Mesothelial cell of epicardium (in vitro differentiated cells): ENCODE data around the gene RGMA. TPM values are rescaled to one million over a fixed set of nuclear protein-coding genes. Genes with fewer than 3 reads are reported as not detected.
A peak's percentile ranks its signal among the peaks of the same experiment; 100 is the strongest.

ENCODE experiments used
- DNase-seq, 2 experiments: peaks; one replicate each; pipeline ENCODE4 v3.0.0; 2021; ENCODE audit warnings: low spot score in 2 of 2; ENCODE audit not compliant: unreplicated experiment in 2 of 2
- H3K27ac Mint-ChIP-seq: 2 replicates; pipeline ENCODE4 v1.8.0; 2021; ENCODE audit warnings: mixed read lengths
- H3K27me3 Mint-ChIP-seq: 2 replicates; pipeline ENCODE4 v1.8.0; 2021; ENCODE audit warnings: low read depth, mixed read lengths
- H3K36me3 Mint-ChIP-seq: 2 replicates; pipeline ENCODE4 v1.8.0; 2021; ENCODE audit warnings: mixed read lengths
- H3K4me1 Mint-ChIP-seq: 2 replicates; pipeline ENCODE4 v1.8.0; 2021; ENCODE audit warnings: mixed read lengths
- H3K4me3 Mint-ChIP-seq: 2 replicates; pipeline ENCODE4 v1.8.0; 2021; ENCODE audit warnings: mild to moderate bottlenecking, moderate library complexity, mixed read lengths
- H3K9me3 Mint-ChIP-seq: 2 replicates; pipeline ENCODE4 v1.8.0; 2021; ENCODE audit warnings: mixed read lengths
- CTCF ChIP-seq: fragments of 200-600 bp; sonication (generic); IDR thresholded peaks from one replicate; pipeline ENCODE4 v1.5.0; 2021; ENCODE audit warnings: antibody characterized with exemption; ENCODE audit not compliant: unreplicated experiment
- total RNA-seq: library from RNA; stranded (reverse); gene quantifications from 3 replicates; pipeline ENCODE4 v1.2.1, GENCODE V29; 2021

RGMA gene
- total RNA-seq, 1 donor from 2014 or later, result 26.1 TPM

DNA sequence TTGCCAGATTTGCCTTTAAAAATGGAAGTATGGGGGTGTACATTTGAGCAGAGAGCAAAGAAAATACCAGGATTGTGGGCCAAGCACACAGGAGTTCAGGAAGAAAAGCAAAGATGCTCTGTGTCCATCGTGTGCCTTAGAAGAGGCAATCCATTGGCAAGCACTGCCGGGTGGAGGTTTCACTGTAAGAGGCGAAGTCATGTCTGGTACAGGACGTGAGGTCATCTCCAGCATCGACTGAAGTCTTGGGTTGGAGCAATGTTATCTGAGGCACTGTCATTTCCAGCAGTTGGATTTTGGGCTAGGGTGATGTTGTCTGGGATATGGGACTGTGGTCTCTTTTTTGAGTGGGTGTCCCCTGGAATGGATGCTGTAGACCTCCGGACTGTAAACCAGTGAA, 4.8 kb upstream of the RGMA start:
- H3K4me3 Mint-ChIP-seq, result no peak overlapping the region
- DNase-seq, result no peak
- no peaks in the 10 kb centered on the region for H3K9me3 Mint-ChIP-seq
- H3K36me3 Mint-ChIP-seq, result no peaks in the 10 kb centered on the region
- peaks cover 9% of the 10 kb centered on the region for H3K4me1 Mint-ChIP-seq
- H3K27me3 Mint-ChIP-seq, result no peaks in the 10 kb centered on the region
- H3K27ac Mint-ChIP-seq, result no peak overlapping the region
- TF ChIP-seq CTCF, result no peak

- no peak for DNase-seq
- H3K4me1 Mint-ChIP-seq, result peaks cover 16% of the 10 kb centered on the region
- no peak overlapping the region for H3K4me3 Mint-ChIP-seq
- H3K36me3 Mint-ChIP-seq, result no peaks in the 10 kb centered on the region
- peaks cover 20% of the 10 kb centered on the region for H3K27me3 Mint-ChIP-seq
- no peak for TF ChIP-seq CTCF
- H3K27ac Mint-ChIP-seq, result no peak overlapping the region
- H3K9me3 Mint-ChIP-seq, result no peaks in the 10 kb centered on the region
Measured at GRCh38 chr15:93091465-93091864, 2.5 kb upstream of the RGMA start.

DNA sequence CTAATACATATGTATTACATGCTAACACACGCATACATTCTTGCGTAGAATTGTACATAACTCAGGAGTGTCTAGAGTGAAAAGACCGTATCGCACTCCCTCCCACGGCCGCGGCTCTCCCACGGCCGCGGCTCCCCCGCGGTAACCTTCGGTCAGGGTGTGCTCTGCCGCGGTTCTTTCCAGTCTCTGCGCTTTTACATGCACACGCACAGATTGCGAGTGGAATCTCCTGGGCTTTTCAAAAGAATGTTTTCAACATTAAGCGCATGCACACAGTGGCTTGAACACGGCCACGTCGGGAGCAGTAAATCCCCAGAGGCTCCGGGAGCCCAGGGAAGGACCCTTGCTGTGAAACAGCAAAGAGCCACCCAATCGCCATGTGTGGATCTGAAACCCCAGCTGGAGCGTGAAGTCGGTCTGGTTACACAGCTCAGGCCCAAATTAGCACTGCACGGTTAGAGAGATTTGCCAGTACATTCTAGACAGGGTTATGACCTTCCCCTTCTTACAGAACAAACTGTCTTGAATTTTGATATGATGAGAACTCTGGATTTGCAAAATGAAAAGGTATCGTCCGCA, 805 bp upstream of the RGMA start:
- peaks cover 16% of the 10 kb centered on the region for H3K4me1 Mint-ChIP-seq
- no peak for DNase-seq
- H3K27ac Mint-ChIP-seq, result no peak overlapping the region
- peaks cover 37% of the 10 kb centered on the region for H3K27me3 Mint-ChIP-seq
- H3K4me3 Mint-ChIP-seq, result peak overlapping the region; percentile 81
- no peaks in the 10 kb centered on the region for H3K36me3 Mint-ChIP-seq
- H3K9me3 Mint-ChIP-seq, result no peaks in the 10 kb centered on the region
- no peak for TF ChIP-seq CTCF

DNA sequence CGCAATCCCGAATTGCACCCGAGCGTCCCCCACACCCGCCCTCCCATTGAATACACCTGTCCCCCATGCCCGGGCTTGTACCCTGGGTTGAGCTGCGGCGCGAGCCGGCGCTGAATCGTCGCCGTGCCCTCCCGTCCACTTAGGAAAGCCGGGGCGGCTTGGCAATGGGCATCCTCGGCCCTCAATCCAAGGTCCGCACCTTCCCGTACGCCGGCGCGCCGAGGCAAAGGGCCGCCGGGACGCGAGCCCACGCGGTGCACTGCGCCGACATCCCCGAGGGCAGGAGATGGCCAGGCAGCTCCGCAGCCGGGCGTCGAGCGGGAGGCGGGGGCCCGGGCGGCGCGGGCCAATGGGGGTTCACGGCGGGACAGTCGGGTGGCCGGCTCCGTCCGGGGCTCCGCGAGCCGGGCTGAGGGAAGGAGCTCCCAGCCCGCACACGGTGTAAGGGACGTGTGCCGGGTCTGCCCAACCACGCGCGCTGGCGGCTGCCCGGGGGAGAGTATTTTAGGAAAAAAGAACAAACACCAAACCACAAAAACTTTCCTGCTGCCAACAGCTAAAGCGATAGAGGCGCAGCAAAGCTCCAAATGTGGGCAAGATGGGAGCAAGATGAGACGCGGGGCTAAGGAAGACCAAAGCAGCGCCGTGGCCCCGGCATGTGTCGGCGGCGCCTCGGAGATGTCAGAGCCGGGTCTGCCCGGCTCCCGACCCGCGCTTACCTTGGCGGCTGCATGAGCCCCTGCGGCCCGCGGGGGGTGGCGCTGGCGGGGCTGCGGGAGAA, 621 bp downstream of the RGMA start:
- peak overlapping the region; percentile 85 for H3K27ac Mint-ChIP-seq
- peak; percentile 70 for TF ChIP-seq CTCF
- H3K4me1 Mint-ChIP-seq, result peaks cover 16% of the 10 kb centered on the region
- DNase-seq, result peak in 1 of 2 experiments; percentile 63
- H3K9me3 Mint-ChIP-seq, result no peaks in the 10 kb centered on the region
- H3K36me3 Mint-ChIP-seq, result no peaks in the 10 kb centered on the region
- peak overlapping the region; percentile 79 for H3K4me3 Mint-ChIP-seq
- peaks cover 49% of the 10 kb centered on the region for H3K27me3 Mint-ChIP-seq

- Mint-ChIP-seq H3K4me3 (peak overlapping the region; percentile 79), H3K36me3 (no peaks in the 10 kb centered on the region), H3K9me3 (no peaks in the 10 kb centered on the region), H3K27ac (peak overlapping the region; percentile 85), H3K27me3 (peaks cover 54% of the 10 kb centered on the region), H3K4me1 (peaks cover 16% of the 10 kb centered on the region)
- peak in 1 of 2 experiments; percentile 84 for DNase-seq
- TF ChIP-seq CTCF, result peak; percentile 94
Measured at GRCh38 chr15:93087825-93088199, 1.2 kb downstream of the RGMA start.
